HG03565 (cell line): ENCODE data around the gene ESF1.

Source experiments
- ATAC-seq: cut with Tn5 transposase; IDR thresholded peaks from one replicate; pipeline ENCODE4 v1.9.1; 2021; ENCODE audit warnings: mild to moderate bottlenecking, moderate library complexity; ENCODE audit not compliant: unreplicated experiment

ESF1 gene

DNA sequence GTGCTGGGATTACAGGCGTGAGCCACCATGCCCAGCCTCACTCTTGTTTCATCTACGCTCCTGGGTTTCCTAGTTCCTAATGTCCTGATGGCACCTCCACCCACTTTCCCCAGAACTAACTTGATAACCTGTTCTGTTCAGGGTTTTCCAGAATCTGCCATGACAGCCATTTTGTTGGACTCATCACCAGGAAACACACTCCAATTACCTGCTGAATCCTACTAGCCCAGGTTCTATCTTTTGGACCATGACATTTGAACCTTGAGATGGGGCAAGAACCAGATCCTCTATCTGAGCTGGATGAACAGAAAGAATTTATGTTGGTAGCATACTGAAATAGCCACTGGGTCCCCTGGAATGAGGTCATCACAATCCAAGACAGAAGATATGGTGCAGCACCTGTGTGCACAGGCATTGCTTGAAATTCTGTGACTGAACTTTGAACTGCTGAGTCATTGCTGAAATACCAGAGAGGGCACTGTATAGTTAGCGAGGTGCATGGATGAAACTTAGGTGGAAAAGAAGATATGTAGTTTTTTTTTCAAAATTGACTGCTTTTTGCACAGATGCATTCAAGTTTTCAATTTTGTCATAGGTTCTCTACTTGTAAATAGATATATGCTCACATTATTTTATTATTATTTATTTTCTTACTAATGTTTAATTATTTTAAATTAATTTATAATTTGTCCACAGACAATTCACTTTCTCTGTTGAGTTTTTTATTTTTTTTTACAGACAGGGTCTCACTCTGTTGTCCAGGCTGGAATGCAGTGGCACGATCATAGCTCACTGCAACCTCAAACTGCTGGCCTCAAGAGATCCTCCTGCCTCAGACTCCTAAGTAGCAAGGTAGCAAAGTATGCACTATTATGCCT is 103.2 kb downstream of the ESF1 start:
- ATAC-seq, result peak; percentile 84

- no peak for ATAC-seq
Observed at GRCh38 chr20:13678944-13679343, 105.8 kb downstream of the ESF1 start.

DNA sequence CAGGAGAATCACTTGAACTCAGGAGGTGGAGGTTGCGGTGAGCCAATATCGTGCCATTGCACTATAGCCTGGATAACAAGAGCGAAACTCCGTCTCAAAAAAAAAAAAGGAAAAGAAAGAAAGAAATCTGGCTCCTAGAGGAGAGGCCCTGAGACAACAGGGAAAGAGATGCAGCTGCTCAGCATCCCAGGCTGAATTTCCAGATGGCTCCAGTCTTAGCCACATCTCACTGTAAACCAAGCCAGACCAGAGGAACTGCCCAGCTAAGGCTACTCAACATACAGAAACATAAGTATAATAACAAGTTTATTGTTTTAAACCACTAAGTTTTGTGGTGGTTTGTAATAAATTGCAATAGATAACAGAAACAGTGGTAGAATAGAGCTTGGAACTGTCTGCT is 107.5 kb downstream of the ESF1 start:
- no peak for ATAC-seq

DNA sequence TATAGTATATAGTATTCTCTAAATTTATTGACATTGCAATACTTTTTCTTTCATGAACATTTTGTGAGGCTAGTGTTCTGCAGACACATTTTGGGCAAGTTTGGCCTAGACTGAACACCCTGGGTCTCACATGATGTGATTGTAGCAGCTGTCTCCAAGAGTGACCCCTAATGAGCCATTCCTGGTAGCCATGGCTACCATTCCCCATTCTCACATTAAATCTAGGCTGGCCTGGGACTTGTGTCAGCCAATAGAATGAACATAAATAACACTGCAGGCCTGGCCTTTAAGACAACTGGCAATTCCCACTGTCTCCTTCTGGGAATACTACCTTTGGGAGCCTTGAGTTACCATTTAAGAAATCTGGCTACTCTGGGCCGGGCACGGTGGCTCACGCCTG is 108.0 kb downstream of the ESF1 start:
- ATAC-seq, result no peak

GRCh38 chr20:13672690-13673089 is 112.0 kb downstream of the ESF1 start:
- no peak for ATAC-seq

DNA sequence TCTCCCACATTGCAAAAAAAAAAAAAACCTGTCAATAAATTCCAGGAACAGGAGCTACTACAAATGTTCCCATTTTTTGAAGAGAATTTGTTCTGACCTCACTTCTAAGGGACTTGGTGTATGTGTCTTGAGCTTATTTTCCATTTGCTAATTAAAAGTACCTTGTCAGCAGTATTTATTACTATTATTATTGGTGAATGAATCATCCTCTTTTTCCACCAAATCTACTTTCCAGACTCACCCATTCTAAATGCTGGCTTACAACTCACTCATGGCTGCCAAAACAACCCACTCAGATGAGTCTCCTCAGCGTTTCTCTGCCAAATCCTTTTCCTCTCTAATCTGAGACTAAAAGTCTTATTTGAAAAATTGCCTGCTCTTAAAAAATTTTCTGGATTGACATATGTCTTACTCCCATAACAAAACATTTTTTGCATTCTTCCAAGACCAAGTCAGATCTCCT is 112.8 kb downstream of the ESF1 start:
- no peak for ATAC-seq

GRCh38 chr20:13671512-13671911 is 113.2 kb downstream of the ESF1 start:
- no peak for ATAC-seq

DNA sequence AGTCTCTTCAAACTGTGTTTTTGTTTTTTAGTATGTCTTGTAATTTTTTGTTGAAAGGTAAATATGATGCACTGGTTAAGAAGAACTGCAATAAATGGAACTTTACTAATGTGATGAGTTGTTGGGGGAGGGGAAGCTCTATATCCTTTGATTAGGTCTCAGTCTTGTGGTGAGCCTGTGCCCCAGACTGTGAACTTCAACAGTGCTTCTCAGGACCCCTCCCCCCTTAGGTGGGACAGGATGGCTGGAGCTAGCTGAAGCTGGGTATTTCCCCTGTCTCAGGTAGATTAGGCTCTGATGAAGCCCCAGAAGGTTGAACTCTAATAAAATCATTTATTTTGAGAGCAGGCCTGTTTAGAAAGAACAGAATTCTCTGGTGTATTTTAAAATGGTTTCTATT is 114.6 kb downstream of the ESF1 start:
- no peak for ATAC-seq

- ATAC-seq, result no peak
Observed at GRCh38 chr20:13665709-13666395, 118.9 kb downstream of the ESF1 start.
